Neural cell (in vitro differentiated cells): ENCODE results near the gene PRRX2.

Source experiments
- REST ChIP-seq: IDR thresholded peaks from 2 replicates; pipeline ENCODE4 v1.6.1; 2012; ENCODE audit warnings: borderline replicate concordance
- TAF1 ChIP-seq: IDR thresholded peaks from 2 replicates; pipeline ENCODE4 v1.6.1; 2012; ENCODE audit warnings: low read depth

- TF ChIP-seq TAF1: no peak
- no peak for TF ChIP-seq REST
These were observed 36.1 kb downstream of the PRRX2 start for GRCh38 chr9:129701549-129701948.
